ENCODE results near the gene SNN. TPM values are rescaled to one million over a fixed set of nuclear protein-coding genes. Genes with fewer than 3 reads are reported as not detected.

Gene SNN
- total RNA-seq, 1 donor from 2014 or later, result 23.4 TPM

- no peak for TF ChIP-seq CTCF (IDR thresholded peaks at IDR 0.05)
- no peak overlapping the region for H3K4me3 Mint-ChIP-seq (ENCODE audit: unreplicated experiment)
- H3K27me3 Mint-ChIP-seq (ENCODE audit: unreplicated experiment), result no peaks in the 10 kb centered on the region
- H3K27ac Mint-ChIP-seq (ENCODE audit: unreplicated experiment), result no peak overlapping the region
- H3K9me3 Mint-ChIP-seq (ENCODE audit: unreplicated experiment), result no peaks in the 10 kb centered on the region
- H3K36me3 Mint-ChIP-seq (ENCODE audit: unreplicated experiment), result peaks cover 22% of the 10 kb centered on the region
- H3K4me1 Mint-ChIP-seq (ENCODE audit: unreplicated experiment), result peaks cover 26% of the 10 kb centered on the region
- no peak for DNase-seq (ENCODE audit: extremely low spot score, unreplicated experiment)
These were observed 43.4 kb downstream of the SNN start for GRCh38 chr16:11711662-11712061.

- TF ChIP-seq CTCF (IDR thresholded peaks at IDR 0.05), result no peak
- no peaks in the 10 kb centered on the region for H3K27me3 Mint-ChIP-seq (ENCODE audit: unreplicated experiment)
- H3K36me3 Mint-ChIP-seq (ENCODE audit: unreplicated experiment), result peaks cover 23% of the 10 kb centered on the region
- H3K4me1 Mint-ChIP-seq (ENCODE audit: unreplicated experiment), result peaks cover 27% of the 10 kb centered on the region
- H3K9me3 Mint-ChIP-seq (ENCODE audit: unreplicated experiment), result no peaks in the 10 kb centered on the region
- no peak for DNase-seq (ENCODE audit: extremely low spot score, unreplicated experiment)
- no peak overlapping the region for H3K4me3 Mint-ChIP-seq (ENCODE audit: unreplicated experiment)
- H3K27ac Mint-ChIP-seq (ENCODE audit: unreplicated experiment), result no peak overlapping the region
These were observed 43.9 kb downstream of the SNN start for GRCh38 chr16:11712122-11712521.

- Mint-ChIP-seq H3K4me1 (ENCODE audit: unreplicated experiment) (peaks cover 20% of the 10 kb centered on the region), H3K4me3 (ENCODE audit: unreplicated experiment) (no peak overlapping the region), H3K27me3 (ENCODE audit: unreplicated experiment) (no peaks in the 10 kb centered on the region), H3K9me3 (ENCODE audit: unreplicated experiment) (no peaks in the 10 kb centered on the region), H3K36me3 (ENCODE audit: unreplicated experiment) (peaks cover 25% of the 10 kb centered on the region), H3K27ac (ENCODE audit: unreplicated experiment) (no peak overlapping the region)
- no peak for DNase-seq (ENCODE audit: extremely low spot score, unreplicated experiment)
- no peak for TF ChIP-seq CTCF (IDR thresholded peaks at IDR 0.05)
These were observed 47.1 kb downstream of the SNN start for GRCh38 chr16:11715246-11715947.

GRCh38 chr16:11716336-11716735 is 48.1 kb downstream of the SNN start:
- DNase-seq (ENCODE audit: extremely low spot score, unreplicated experiment), result no peak
- Mint-ChIP-seq H3K4me3 (ENCODE audit: unreplicated experiment) (no peak overlapping the region), H3K9me3 (ENCODE audit: unreplicated experiment) (no peaks in the 10 kb centered on the region), H3K36me3 (ENCODE audit: unreplicated experiment) (peaks cover 24% of the 10 kb centered on the region), H3K4me1 (ENCODE audit: unreplicated experiment) (peaks cover 20% of the 10 kb centered on the region), H3K27ac (ENCODE audit: unreplicated experiment) (no peak overlapping the region), H3K27me3 (ENCODE audit: unreplicated experiment) (no peaks in the 10 kb centered on the region)
- no peak for TF ChIP-seq CTCF (IDR thresholded peaks at IDR 0.05)

GRCh38 chr16:11717811-11718210 is 49.6 kb downstream of the SNN start:
- Mint-ChIP-seq H3K36me3 (ENCODE audit: unreplicated experiment) (peaks cover 28% of the 10 kb centered on the region), H3K27ac (ENCODE audit: unreplicated experiment) (peak overlapping the region; percentile 18), H3K4me1 (ENCODE audit: unreplicated experiment) (peaks cover 20% of the 10 kb centered on the region), H3K4me3 (ENCODE audit: unreplicated experiment) (no peak overlapping the region), H3K9me3 (ENCODE audit: unreplicated experiment) (no peaks in the 10 kb centered on the region), H3K27me3 (ENCODE audit: unreplicated experiment) (no peaks in the 10 kb centered on the region)
- no peak for DNase-seq (ENCODE audit: extremely low spot score, unreplicated experiment)
- no peak for TF ChIP-seq CTCF (IDR thresholded peaks at IDR 0.05)

Measured in osteocyte (in vitro differentiated cells).